Measurements from ENCODE around the gene SNX24. TPM values are rescaled to one million over a fixed set of nuclear protein-coding genes. Genes with fewer than 3 reads are reported as not detected.

SNX24 gene
- total and polyA plus RNA-seq, 9 of the 15 experiments (the other 6 are each of a cell fraction or from before 2014, with no cell fraction given): 5.3 to 10.1 (median 7.9) TPM

GRCh38 chr5:122845229-122846050 is at the start of gene SNX24 (continued):
- TF ChIP-seq ZBTB40 (IDR thresholded peaks at IDR 0.05): 0 out of 2 replicates have a peak, but pooled peaks have one; percentile 12
- no peak for TF ChIP-seq ZBTB40 (CRISPR knock-in tag; IDR thresholded peaks at IDR 0.05)
- 0 out of 2 replicates have a peak, but pooled peaks have one; percentile 21 for TF ChIP-seq ARID4B (CRISPR knock-in tag; IDR thresholded peaks at IDR 0.05)
- no peak for TF ChIP-seq ZNF431 (CRISPR knock-in tag; IDR thresholded peaks at IDR 0.05)
- TF ChIP-seq PHF20 (IDR thresholded peaks at IDR 0.05; ENCODE audit: partially characterized antibody): peak; percentile 9
- TF ChIP-seq GABPB1 (CRISPR knock-in tag; IDR thresholded peaks at IDR 0.05): peak; percentile 25; the same call in 1 of the 2 replicates
- peak; percentile 71 for TF ChIP-seq RB1 (IDR thresholded peaks at IDR 0.05; ENCODE audit: low read depth)
- TF ChIP-seq NFRKB (IDR thresholded peaks at IDR 0.05; ENCODE audit: low read depth): no peak
- peak in 1 of 2 experiments; percentile 17; a peak in 1 of 4 replicates for TF ChIP-seq MLLT1 (IDR thresholded peaks at IDR 0.05)
- peak; percentile 96 for TF ChIP-seq ZFX (CRISPR knock-in tag; IDR thresholded peaks at IDR 0.05)
- TF ChIP-seq TOE1 (IDR thresholded peaks at IDR 0.05; ENCODE audit: borderline replicate concordance): no peak; the same call in 1 of the 2 replicates
- no peak for TF ChIP-seq TOE1 (CRISPR knock-in tag; IDR thresholded peaks at IDR 0.05; ENCODE audit: borderline replicate concordance, low read depth)
